ENCODE results near the gene TFE3. TPM values are rescaled to one million over a fixed set of nuclear protein-coding genes. Genes with fewer than 3 reads are reported as not detected.

TFE3 gene
- total RNA-seq, 1 donor from 2014 or later = 141 TPM

GRCh38 chrX:49064303-49064702 lies 21.1 kb upstream of the TFE3 start:
- no peak for DNase-seq (ENCODE audit: low spot score in 2 of 2)
- Histone ChIP-seq H3K36me3 (peaks cover 5 to 11% of the 10 kb centered on the region in 2 donors), H3K27me3 (no peaks in the 10 kb centered on the region), H3K9me3 (no peaks in the 10 kb centered on the region), H3K4me3 (no peak overlapping the region), H3K4me1 (no peaks in the 10 kb centered on the region), H3K27ac (no peak overlapping the region)
- TF ChIP-seq CTCF (IDR thresholded peaks at IDR 0.05) = no peak
- intact Hi-C loops (cut with DNase I) = no loop called here

GRCh38 chrX:49063715-49064114 lies 20.6 kb upstream of the TFE3 start:
- no peak overlapping the region for H3K27ac ChIP-seq
- peaks cover 2 to 11% of the 10 kb centered on the region in 2 donors for H3K36me3 ChIP-seq
- H3K9me3 ChIP-seq = no peaks in the 10 kb centered on the region
- DNase-seq (ENCODE audit: low spot score in 2 of 2) = no peak
- H3K27me3 ChIP-seq = no peaks in the 10 kb centered on the region
- H3K4me1 ChIP-seq = no peaks in the 10 kb centered on the region
- intact Hi-C loops (cut with DNase I) = no loop called here
- TF ChIP-seq CTCF (IDR thresholded peaks at IDR 0.05) = no peak
- no peak overlapping the region for H3K4me3 ChIP-seq

- TF ChIP-seq CTCF (IDR thresholded peaks at IDR 0.05) = no peak
- Histone ChIP-seq H3K4me3 (no peak overlapping the region), H3K36me3 (peaks cover 2 to 11% of the 10 kb centered on the region in 2 donors), H3K27ac (no peak overlapping the region), H3K4me1 (no peaks in the 10 kb centered on the region), H3K9me3 (no peaks in the 10 kb centered on the region), H3K27me3 (no peaks in the 10 kb centered on the region)
- no peak for DNase-seq (ENCODE audit: low spot score in 2 of 2)
- intact Hi-C loops (cut with DNase I) = no loop called here
These were observed 18.8 kb upstream of the TFE3 start for GRCh38 chrX:49061916-49062315.

- H3K9me3 ChIP-seq = no peaks in the 10 kb centered on the region
- intact Hi-C loops (cut with DNase I) = no loop called here
- H3K4me1 ChIP-seq = no peaks in the 10 kb centered on the region
- H3K27ac ChIP-seq = no peak overlapping the region
- H3K27me3 ChIP-seq = no peaks in the 10 kb centered on the region
- H3K36me3 ChIP-seq = peaks cover 2 to 11% of the 10 kb centered on the region in 2 donors
- DNase-seq (ENCODE audit: low spot score in 2 of 2) = no peak
- TF ChIP-seq CTCF (IDR thresholded peaks at IDR 0.05) = no peak
- no peak overlapping the region for H3K4me3 ChIP-seq
These were observed 18.3 kb upstream of the TFE3 start for GRCh38 chrX:49061490-49061889.

- H3K4me1 ChIP-seq = no peaks in the 10 kb centered on the region
- no peak for DNase-seq (ENCODE audit: low spot score in 2 of 2)
- intact Hi-C loops (cut with DNase I) = no loop called here
- H3K9me3 ChIP-seq = no peaks in the 10 kb centered on the region
- no peak overlapping the region for H3K4me3 ChIP-seq
- H3K27me3 ChIP-seq = no peaks in the 10 kb centered on the region
- no peak for TF ChIP-seq CTCF (IDR thresholded peaks at IDR 0.05)
- H3K27ac ChIP-seq = no peak overlapping the region
- H3K36me3 ChIP-seq = peaks cover 2 to 11% of the 10 kb centered on the region in 2 donors
These were observed 17.8 kb upstream of the TFE3 start for GRCh38 chrX:49060914-49061313.

- no peaks in the 10 kb centered on the region for H3K27me3 ChIP-seq
- H3K4me3 ChIP-seq = no peak overlapping the region
- intact Hi-C loops (cut with DNase I) = no loop called here
- peaks cover 2 to 5% of the 10 kb centered on the region in 2 donors for H3K36me3 ChIP-seq
- no peak for DNase-seq (ENCODE audit: low spot score in 2 of 2)
- no peaks in the 10 kb centered on the region for H3K4me1 ChIP-seq
- H3K27ac ChIP-seq = peak overlapping the region in 1 of 2 donors; percentile 49
- H3K9me3 ChIP-seq = no peaks in the 10 kb centered on the region
- TF ChIP-seq CTCF (IDR thresholded peaks at IDR 0.05) = no peak
These were observed 16.5 kb upstream of the TFE3 start for GRCh38 chrX:49059681-49060085.
